ENCODE results near the gene PTGER2.

Gene PTGER2

GRCh38 chr14:52307376-52307775, 6.7 kb upstream of the PTGER2 start:
- DNase-seq: no peak

GRCh38 chr14:52307905-52308304, 6.2 kb upstream of the PTGER2 start:
- DNase-seq: no peak

GRCh38 chr14:52310541-52310940, 3.6 kb upstream of the PTGER2 start:
- no peak for DNase-seq

GRCh38 chr14:52312931-52313355, 1.2 kb upstream of the PTGER2 start:
- DNase-seq: no peak

- peak; percentile 8 to 24 for DNase-seq
Observed at GRCh38 chr14:52313462-52313861, 650 bp upstream of the PTGER2 start.

- peak in 1 of 2 experiments; percentile 8 for DNase-seq
Observed at GRCh38 chr14:52314595-52315354, 663 bp downstream of the PTGER2 start.

GRCh38 chr14:52315355-52315718, 1.2 kb downstream of the PTGER2 start:
- DNase-seq: peak; percentile 35 to 51

GRCh38 chr14:52318062-52318461, 4.0 kb downstream of the PTGER2 start:
- no peak for DNase-seq

GRCh38 chr14:52318826-52319645, 4.9 kb downstream of the PTGER2 start:
- no peak for DNase-seq

- DNase-seq: no peak
Observed at GRCh38 chr14:52319919-52320318, 5.8 kb downstream of the PTGER2 start.

- peak; percentile 81 to 87 for DNase-seq
Observed at GRCh38 chr14:52325126-52325525, 11.0 kb downstream of the PTGER2 start.

GRCh38 chr14:52325630-52326029, 11.5 kb downstream of the PTGER2 start:
- no peak for DNase-seq

- no peak for DNase-seq
Observed at GRCh38 chr14:52327374-52328226, 13.5 kb downstream of the PTGER2 start.

GRCh38 chr14:52328276-52328675, 14.2 kb downstream of the PTGER2 start:
- DNase-seq: no peak

- no peak for DNase-seq
Observed at GRCh38 chr14:52329678-52330369, 15.7 kb downstream of the PTGER2 start.

GRCh38 chr14:52332269-52332668, 18.2 kb downstream of the PTGER2 start:
- DNase-seq: no peak

GRCh38 chr14:52333108-52333507, 19.0 kb downstream of the PTGER2 start:
- no peak for DNase-seq

- no peak for DNase-seq
Observed at GRCh38 chr14:52333823-52334657, 19.9 kb downstream of the PTGER2 start.

- no peak for DNase-seq
Observed at GRCh38 chr14:52336241-52336640, 22.1 kb downstream of the PTGER2 start.

GRCh38 chr14:52338051-52338681, 24.1 kb downstream of the PTGER2 start:
- DNase-seq: no peak

GRCh38 chr14:52339262-52339661, 25.1 kb downstream of the PTGER2 start:
- DNase-seq: no peak

Data from AML-193 (cell line).